AG09309 (cell line): ENCODE data around the gene LRRC23.
A peak's percentile ranks its signal among the peaks of the same experiment; 100 is the strongest.
"Not testable (repeated sequence)": the region's sequence is repeated elsewhere in the genome, so short reads cannot be mapped to it uniquely, and the experiment has no call there.

Source experiments
- DNase-seq: peaks from one replicate; pipeline ENCODE4 v3.0.0-alpha.2; 2010; ENCODE audit warnings: low read depth
- H3K4me3 ChIP-seq: 2 replicates; pipeline ENCODE4 v1.5.1; 2011; ENCODE audit warnings: mild to moderate bottlenecking, low read depth, low read length, moderate library complexity; ENCODE audit not compliant: control insufficient read depth
- TF ChIP-seq, protein P1 (sequence below): IDR thresholded peaks from 2 replicates; pipeline ENCODE4 v1.5.1; 2011; ENCODE audit warnings: mild to moderate bottlenecking, low read depth, low read length, inconsistent platforms; ENCODE audit not compliant: insufficient read depth, control insufficient read depth; ENCODE audit errors: missing control alignments

LRRC23 gene

GRCh38 chr12:6899427-6899826 lies 5.2 kb upstream of the LRRC23 start:
- DNase-seq, result no peak
- H3K4me3 ChIP-seq, result no peak overlapping the region
- TF ChIP-seq, protein P1, sequence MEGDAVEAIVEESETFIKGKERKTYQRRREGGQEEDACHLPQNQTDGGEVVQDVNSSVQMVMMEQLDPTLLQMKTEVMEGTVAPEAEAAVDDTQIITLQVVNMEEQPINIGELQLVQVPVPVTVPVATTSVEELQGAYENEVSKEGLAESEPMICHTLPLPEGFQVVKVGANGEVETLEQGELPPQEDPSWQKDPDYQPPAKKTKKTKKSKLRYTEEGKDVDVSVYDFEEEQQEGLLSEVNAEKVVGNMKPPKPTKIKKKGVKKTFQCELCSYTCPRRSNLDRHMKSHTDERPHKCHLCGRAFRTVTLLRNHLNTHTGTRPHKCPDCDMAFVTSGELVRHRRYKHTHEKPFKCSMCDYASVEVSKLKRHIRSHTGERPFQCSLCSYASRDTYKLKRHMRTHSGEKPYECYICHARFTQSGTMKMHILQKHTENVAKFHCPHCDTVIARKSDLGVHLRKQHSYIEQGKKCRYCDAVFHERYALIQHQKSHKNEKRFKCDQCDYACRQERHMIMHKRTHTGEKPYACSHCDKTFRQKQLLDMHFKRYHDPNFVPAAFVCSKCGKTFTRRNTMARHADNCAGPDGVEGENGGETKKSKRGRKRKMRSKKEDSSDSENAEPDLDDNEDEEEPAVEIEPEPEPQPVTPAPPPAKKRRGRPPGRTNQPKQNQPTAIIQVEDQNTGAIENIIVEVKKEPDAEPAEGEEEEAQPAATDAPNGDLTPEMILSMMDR, result no peak

DNA sequence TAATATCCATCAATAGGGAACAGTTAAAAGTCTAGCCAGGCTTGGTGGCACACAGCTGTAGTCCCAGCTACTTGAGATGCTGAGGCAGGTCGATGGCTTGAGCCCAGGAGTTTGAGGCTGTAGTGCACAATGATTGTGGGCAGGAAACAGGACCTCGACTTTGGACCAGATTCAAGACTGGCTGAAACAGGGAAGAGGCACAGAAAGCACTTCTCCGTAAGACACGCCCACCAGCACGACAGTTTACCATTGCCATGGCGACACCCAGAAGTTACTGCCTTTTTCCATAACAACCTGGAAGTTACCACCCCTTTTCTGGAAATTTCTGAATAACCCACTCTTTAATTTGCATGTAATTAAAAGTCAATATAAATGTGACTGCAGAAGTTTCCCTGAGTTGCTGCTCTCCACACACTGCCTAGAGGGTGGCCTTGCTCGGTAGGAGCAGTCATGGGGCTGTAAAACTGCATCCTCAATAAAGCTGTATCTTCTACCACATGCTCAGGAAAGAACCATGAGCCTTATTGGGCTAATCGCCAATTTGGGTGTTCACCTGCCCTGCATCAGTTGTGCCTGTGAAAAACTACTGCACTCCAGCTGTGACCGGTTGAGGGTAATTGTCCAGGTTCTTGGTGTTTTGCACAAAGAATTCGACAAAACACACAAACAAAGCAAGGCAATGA lies 4.6 kb upstream of the LRRC23 start:
- TF ChIP-seq, protein P1, result no peak
- H3K4me3 ChIP-seq, result no peak overlapping the region
- no peak for DNase-seq

DNA sequence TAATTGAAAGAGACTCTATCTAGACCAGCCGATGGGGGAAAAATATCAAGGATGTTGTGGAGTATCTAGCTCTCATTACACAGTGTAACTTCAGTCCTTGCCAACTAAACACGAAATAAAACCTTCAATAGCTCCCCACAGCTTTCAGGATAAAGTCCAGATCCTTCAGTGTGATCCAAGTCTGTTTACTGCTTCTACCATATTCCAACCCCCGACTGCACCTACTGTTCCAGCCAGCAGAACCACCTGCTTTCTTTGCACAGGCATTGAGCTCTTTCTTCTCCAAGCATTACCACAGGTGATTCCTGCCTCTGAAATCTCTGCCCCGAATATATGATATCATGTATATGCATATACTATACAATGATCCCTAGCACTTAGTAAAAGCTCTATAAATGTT lies 2.2 kb upstream of the LRRC23 start:
- TF ChIP-seq, protein P1, result no peak
- DNase-seq, result no peak
- no peak overlapping the region for H3K4me3 ChIP-seq

DNA sequence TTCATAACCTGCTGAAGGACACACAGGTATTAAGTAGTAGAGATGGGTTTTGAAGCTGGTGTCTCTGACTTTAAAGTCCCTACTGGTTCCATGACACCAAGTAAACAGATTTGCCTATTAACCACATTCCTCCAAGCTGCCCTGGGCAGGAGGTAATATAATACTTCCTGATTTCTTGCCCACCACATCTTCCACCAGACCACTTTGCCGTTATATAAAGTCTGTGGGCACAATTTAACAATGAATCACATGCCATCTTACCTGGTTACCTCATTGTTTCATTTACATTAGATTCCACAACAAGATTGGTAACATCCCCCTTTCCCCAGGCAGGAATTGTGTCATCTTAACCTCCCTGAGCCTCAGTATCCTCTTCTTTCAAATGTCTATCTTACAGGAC lies 900 bp upstream of the LRRC23 start:
- no peak for DNase-seq
- TF ChIP-seq, protein P1, result no peak
- H3K4me3 ChIP-seq, result no peak overlapping the region

DNA sequence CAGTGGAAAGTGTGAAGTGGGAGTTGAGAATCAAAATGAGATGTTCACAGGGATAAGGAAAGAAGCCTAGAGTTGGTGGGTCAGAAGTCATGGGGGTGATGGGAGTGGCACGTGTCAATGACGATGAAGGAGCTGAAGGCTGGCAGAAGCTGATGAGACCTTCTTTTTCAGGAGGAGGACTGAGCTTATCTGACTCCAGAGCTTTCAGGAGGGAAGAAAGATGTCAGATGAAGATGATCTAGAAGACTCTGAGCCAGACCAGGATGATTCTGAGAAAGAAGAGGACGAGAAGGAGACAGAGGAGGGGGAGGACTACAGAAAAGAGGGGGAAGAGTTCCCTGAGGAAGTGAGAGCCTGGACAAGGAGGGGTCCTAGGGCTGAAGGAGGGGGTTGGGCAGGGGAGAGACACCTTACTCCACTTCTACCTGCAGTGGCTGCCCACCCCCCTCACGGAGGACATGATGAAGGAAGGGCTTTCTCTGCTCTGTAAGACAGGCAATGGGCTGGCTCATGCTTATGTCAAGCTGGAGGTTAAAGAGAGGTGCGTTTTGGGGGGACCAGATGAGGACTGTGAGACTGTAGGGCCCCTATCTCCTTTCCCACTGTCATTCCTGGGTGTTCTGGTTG lies 905 bp downstream of the LRRC23 start:
- DNase-seq, result no peak
- TF ChIP-seq, protein P1, result no peak
- H3K4me3 ChIP-seq, result peak overlapping the region; percentile 75

GRCh38 chr12:6908141-6908540 lies 3.5 kb downstream of the LRRC23 start:
- H3K4me3 ChIP-seq, DNase-seq: not testable (repeated sequence)

- no peak overlapping the region for H3K4me3 ChIP-seq
- TF ChIP-seq, protein P1, result no peak
- no peak for DNase-seq
These were observed 5.0 kb downstream of the LRRC23 start for GRCh38 chr12:6909421-6910145.
